Mesenchymal stem cell (in vitro differentiated cells and primary cell): ENCODE measurements around the gene RDH11.

Experiments
- DNase-seq: peaks from one replicate; pipeline ENCODE4 v3.0.0-alpha.2; 2013
- H2AFZ ChIP-seq: one replicate; pipeline ENCODE4 v1.6.1; 2013; ENCODE audit warnings: low read depth, mild to moderate bottlenecking, control low read depth, inconsistent platforms, low read length, moderate library complexity
- H2AK5ac ChIP-seq: 2 replicates; pipeline ENCODE4 v1.6.1; 2013; ENCODE audit warnings: low read length, moderate library complexity, mild to moderate bottlenecking, inconsistent platforms; ENCODE audit not compliant: severe bottlenecking
- H2BK120ac ChIP-seq: one replicate; pipeline ENCODE4 v1.6.1; 2013; ENCODE audit warnings: low read depth, mild to moderate bottlenecking, inconsistent platforms, low read length, moderate library complexity
- H2BK12ac ChIP-seq, 2 experiments: one replicate each; pipeline ENCODE4 v1.6.1; 2013; ENCODE audit warnings: inconsistent platforms in 2 of 2, low read length in 2 of 2, mild to moderate bottlenecking in 2 of 2, moderate library complexity in 2 of 2, control low read depth in 1 of 2
- H2BK15ac ChIP-seq: one replicate; pipeline ENCODE4 v1.6.1; 2013; ENCODE audit warnings: mild to moderate bottlenecking, low read depth, inconsistent platforms; ENCODE audit not compliant: poor library complexity, severe bottlenecking
- H2BK5ac ChIP-seq: 2 replicates; pipeline ENCODE4 v1.6.1; 2013; ENCODE audit warnings: low read depth, mild to moderate bottlenecking, low read length, control low read depth, inconsistent platforms; ENCODE audit not compliant: poor library complexity, severe bottlenecking
- H3K14ac ChIP-seq, 2 experiments: one replicate each; pipeline ENCODE4 v1.6.1; 2013; ENCODE audit warnings: inconsistent platforms in 2 of 2, low read length in 2 of 2, control low read depth in 1 of 2, mild to moderate bottlenecking in 1 of 2, moderate library complexity in 1 of 2
- H3K18ac ChIP-seq, 2 experiments: one replicate each; pipeline ENCODE4 v1.6.1; 2013; ENCODE audit warnings: inconsistent platforms in 2 of 2, low read length in 2 of 2, control low read depth in 1 of 2, low read depth in 1 of 2, mild to moderate bottlenecking in 1 of 2
- H3K23ac ChIP-seq, 2 experiments: one replicate each; pipeline ENCODE4 v1.6.1; 2013; ENCODE audit warnings: inconsistent platforms in 2 of 2, low read length in 2 of 2, mild to moderate bottlenecking in 2 of 2, moderate library complexity in 2 of 2, control low read depth in 1 of 2
- H3K27ac ChIP-seq: 2 replicates; pipeline ENCODE4 v1.5.1; 2013; ENCODE audit warnings: mild to moderate bottlenecking, moderate library complexity, low read length, control low read depth, inconsistent platforms; ENCODE audit not compliant: poor library complexity, severe bottlenecking
- H3K27me3 ChIP-seq, 2 experiments: 2 replicates each; pipeline versions ENCODE4 v1.6.1 to v1.7.0; 2013; ENCODE audit warnings: low read length in 2 of 2, mild to moderate bottlenecking in 2 of 2, moderate library complexity in 2 of 2, control low read depth in 1 of 2, inconsistent platforms in 1 of 2; ENCODE audit not compliant: control insufficient read depth in 1 of 2, insufficient read depth in 1 of 2
- H3K36me3 ChIP-seq, 2 experiments: 2 replicates each; pipeline versions ENCODE4 v1.6.1 to v1.7.0; 2013; ENCODE audit warnings: low read length in 2 of 2, control low read depth in 1 of 2, inconsistent platforms in 1 of 2, low read depth in 1 of 2, mild to moderate bottlenecking in 1 of 2; ENCODE audit not compliant: insufficient read depth in 2 of 2, control insufficient read depth in 1 of 2
- H3K4ac ChIP-seq, 2 experiments: one replicate each; pipeline ENCODE4 v1.6.1; 2013; ENCODE audit warnings: inconsistent platforms in 2 of 2, low read length in 2 of 2, mild to moderate bottlenecking in 2 of 2, moderate library complexity in 2 of 2, control low read depth in 1 of 2, low read depth in 1 of 2
- H3K4me1 ChIP-seq: 2 replicates; pipeline ENCODE4 v1.6.1; 2013; ENCODE audit warnings: low read depth, low read length, control low read depth; ENCODE audit not compliant: control insufficient read depth, insufficient read depth
- H3K4me2 ChIP-seq: 2 replicates; pipeline ENCODE4 v1.6.1; 2013; ENCODE audit warnings: low read length, mild to moderate bottlenecking, inconsistent platforms; ENCODE audit not compliant: poor library complexity, severe bottlenecking
- H3K4me3 ChIP-seq, 2 experiments: 2 replicates each; pipeline versions ENCODE4 v1.5.1 to v1.7.0; 2013; ENCODE audit warnings: low read length in 2 of 2, mild to moderate bottlenecking in 2 of 2, control low read depth in 1 of 2, low read depth in 1 of 2; ENCODE audit not compliant: insufficient read depth in 1 of 2
- H3K79me1 ChIP-seq: replicated peaks from 2 replicates; pipeline ENCODE4 v1.6.1; 2013; ENCODE audit warnings: mild to moderate bottlenecking, control low read depth, low read length, inconsistent platforms; ENCODE audit not compliant: poor library complexity, severe bottlenecking
- H3K9ac ChIP-seq: 2 replicates; pipeline ENCODE4 v1.7.0; 2013; ENCODE audit warnings: mild to moderate bottlenecking, low read length, moderate library complexity
- H3K9me3 ChIP-seq: 2 replicates; pipeline ENCODE4 v1.7.0; 2013; ENCODE audit warnings: mild to moderate bottlenecking, low read length; ENCODE audit not compliant: control insufficient read depth
- H4K8ac ChIP-seq: one replicate; pipeline ENCODE4 v1.6.1; 2013; ENCODE audit warnings: inconsistent platforms, mild to moderate bottlenecking, low read length, moderate library complexity
- H4K91ac ChIP-seq: one replicate; pipeline ENCODE4 v1.6.1; 2013; ENCODE audit warnings: mild to moderate bottlenecking, low read length, inconsistent platforms
- WGBS: methylation state at CpG from one replicate; pipeline ENCODE4 v1.1.7; 2013; ENCODE audit warnings: mixed read lengths; 5-methylcytosine and 5-hydroxymethylcytosine counted together

RDH11 gene

GRCh38 chr14:67683842-67684241 is 11.7 kb downstream of the RDH11 start:
- H4K8ac ChIP-seq: no peak overlapping the region
- no peak overlapping the region for H3K14ac ChIP-seq
- H2BK15ac ChIP-seq: no peak overlapping the region
- no peak overlapping the region for H2BK5ac ChIP-seq
- no peak overlapping the region for H2BK120ac ChIP-seq
- H3K4me1 ChIP-seq: peaks cover 9% of the 10 kb centered on the region
- no peak overlapping the region for H3K23ac ChIP-seq
- H3K18ac ChIP-seq: no peak overlapping the region
- H3K9me3 ChIP-seq: no peaks in the 10 kb centered on the region
- H2AK5ac ChIP-seq: no peak overlapping the region
- DNase-seq: no peak
- no peak overlapping the region for H2BK12ac ChIP-seq
- peak overlapping the region; percentile 95 for H3K27ac ChIP-seq
- no peak overlapping the region for H3K9ac ChIP-seq
- H3K36me3 ChIP-seq: peaks cover 17 to 71% of the 10 kb centered on the region in 2 experiments
- H3K27me3 ChIP-seq: no peaks in the 10 kb centered on the region
- H3K4me3 ChIP-seq: no peak overlapping the region
- H3K4me2 ChIP-seq: peak overlapping the region; percentile 33
- no peak overlapping the region for H4K91ac ChIP-seq
- no peak overlapping the region for H3K4ac ChIP-seq
- peaks cover 19% of the 10 kb centered on the region for H3K79me1 ChIP-seq
- H2AFZ ChIP-seq: no peak overlapping the region

DNA sequence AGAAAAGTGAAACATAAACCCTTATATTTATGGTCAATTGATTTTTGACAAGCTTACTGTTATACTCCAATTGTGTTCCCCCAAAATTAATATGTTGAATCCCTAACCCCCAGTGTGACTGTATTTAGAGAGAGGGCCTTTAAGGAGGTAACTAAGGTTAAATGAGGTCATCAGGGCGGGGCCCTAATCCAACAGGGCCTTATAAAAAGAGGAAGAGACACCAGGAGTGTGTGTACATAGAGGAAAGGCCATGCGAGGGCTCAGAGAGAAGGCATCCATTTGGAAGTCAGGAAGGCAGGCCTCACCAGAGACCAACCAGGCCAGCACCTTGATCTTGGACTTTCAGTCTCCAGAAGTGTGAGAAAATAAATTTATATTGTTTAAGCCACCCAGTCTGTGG is 14.6 kb downstream of the RDH11 start:
- peak overlapping the region; percentile 81 for H2AK5ac ChIP-seq
- no peak overlapping the region for H2BK120ac ChIP-seq
- H4K8ac ChIP-seq: no peak overlapping the region
- WGBS: 69% methylated on average over 2 of the region's 2 CpGs
- no peak overlapping the region for H3K4me2 ChIP-seq
- H3K4ac ChIP-seq: no peak overlapping the region
- no peak overlapping the region for H3K18ac ChIP-seq
- H3K27me3 ChIP-seq: no peaks in the 10 kb centered on the region
- H2BK15ac ChIP-seq: no peak overlapping the region
- no peak overlapping the region for H3K27ac ChIP-seq
- no peak for DNase-seq
- no peak overlapping the region for H2BK12ac ChIP-seq
- peaks cover 11% of the 10 kb centered on the region for H3K4me1 ChIP-seq
- H4K91ac ChIP-seq: no peak overlapping the region
- H3K4me3 ChIP-seq: peak overlapping the region in 1 of 2 experiments; percentile 13
- H3K36me3 ChIP-seq: peaks cover 15 to 65% of the 10 kb centered on the region in 2 experiments
- no peak overlapping the region for H3K14ac ChIP-seq
- H2AFZ ChIP-seq: no peak overlapping the region
- no peak overlapping the region for H3K9ac ChIP-seq
- peaks cover 12% of the 10 kb centered on the region for H3K79me1 ChIP-seq
- H3K23ac ChIP-seq: no peak overlapping the region
- no peak overlapping the region for H2BK5ac ChIP-seq
- no peaks in the 10 kb centered on the region for H3K9me3 ChIP-seq

GRCh38 chr14:67680121-67680602 is 15.4 kb downstream of the RDH11 start:
- no peak overlapping the region for H3K4me3 ChIP-seq
- no peak overlapping the region for H2AK5ac ChIP-seq
- no peak overlapping the region for H2BK15ac ChIP-seq
- H3K79me1 ChIP-seq: peaks cover 12% of the 10 kb centered on the region
- H3K4ac ChIP-seq: no peak overlapping the region
- H3K9me3 ChIP-seq: no peaks in the 10 kb centered on the region
- no peak overlapping the region for H4K8ac ChIP-seq
- DNase-seq: peak; percentile 92
- H3K4me1 ChIP-seq: peaks cover 13% of the 10 kb centered on the region
- H3K14ac ChIP-seq: no peak overlapping the region
- H3K18ac ChIP-seq: no peak overlapping the region
- no peak overlapping the region for H3K4me2 ChIP-seq
- no peak overlapping the region for H2BK120ac ChIP-seq
- peak overlapping the region; percentile 57 for H3K9ac ChIP-seq
- H3K23ac ChIP-seq: peak overlapping the region in 1 of 2 experiments; percentile 34
- WGBS: 39% methylated on average over 3 of the region's 3 CpGs
- no peak overlapping the region for H2BK5ac ChIP-seq
- peaks cover 11 to 57% of the 10 kb centered on the region in 2 experiments for H3K36me3 ChIP-seq
- no peaks in the 10 kb centered on the region for H3K27me3 ChIP-seq
- H2AFZ ChIP-seq: no peak overlapping the region
- no peak overlapping the region for H4K91ac ChIP-seq
- peak overlapping the region; percentile 49 for H3K27ac ChIP-seq
- H2BK12ac ChIP-seq: no peak overlapping the region

- Histone ChIP-seq H3K14ac (no peak overlapping the region), H4K8ac (no peak overlapping the region), H3K36me3 (peaks cover 11 to 46% of the 10 kb centered on the region in 2 experiments), H3K4me1 (peaks cover 10% of the 10 kb centered on the region), H3K18ac (no peak overlapping the region), H2BK12ac (no peak overlapping the region), H3K4ac (no peak overlapping the region), H3K23ac (no peak overlapping the region), H3K9me3 (no peaks in the 10 kb centered on the region), H2BK5ac (no peak overlapping the region), H2BK15ac (no peak overlapping the region), H3K27me3 (no peaks in the 10 kb centered on the region), H3K9ac (no peak overlapping the region), H2AFZ (no peak overlapping the region), H3K79me1 (peaks cover 12% of the 10 kb centered on the region), H4K91ac (no peak overlapping the region), H2AK5ac (no peak overlapping the region), H3K4me3 (no peak overlapping the region), H3K27ac (no peak overlapping the region), H3K4me2 (no peak overlapping the region), H2BK120ac (no peak overlapping the region)
- 100% methylated on average over 1 of the region's 2 CpGs for WGBS
- no peak for DNase-seq
These were observed 16.6 kb downstream of the RDH11 start for GRCh38 chr14:67679006-67679405.
